HL-60/S4 (cell line): ENCODE measurements around the gene FOXJ3.
"Not testable (repeated sequence)": the region's sequence is repeated elsewhere in the genome, so short reads cannot be mapped to it uniquely, and the experiment has no call there.

Experiments
- in situ Hi-C: fragments of 300-500 bp; cut with MboI; formaldehyde crosslinking; loops from 2 replicates; pipeline ENCODE4 v1.14.3; 2022; ENCODE audit warnings: low sequenced_read_pairs

FOXJ3 gene

GRCh38 chr1:42259739-42260064, 75.3 kb downstream of the FOXJ3 start:
- in situ Hi-C loops, result no loop called here

GRCh38 chr1:42259059-42259738, 75.8 kb downstream of the FOXJ3 start:
- in situ Hi-C loops, result no loop called here

GRCh38 chr1:42258218-42258617, 76.8 kb downstream of the FOXJ3 start:
- in situ Hi-C loops, result no loop called here

- in situ Hi-C loops, result no loop called here
These were observed 84.0 kb downstream of the FOXJ3 start for GRCh38 chr1:42251042-42251441.

- in situ Hi-C loops, result no loop called here
These were observed 84.9 kb downstream of the FOXJ3 start for GRCh38 chr1:42250164-42250563.

GRCh38 chr1:42240966-42241755, 93.9 kb downstream of the FOXJ3 start:
- in situ Hi-C loops, result no loop called here

- in situ Hi-C loops, result no loop called here
These were observed 95.5 kb downstream of the FOXJ3 start for GRCh38 chr1:42239555-42239954.

GRCh38 chr1:42239041-42239440, 96.0 kb downstream of the FOXJ3 start:
- in situ Hi-C loops, result no loop called here

GRCh38 chr1:42231253-42231652, 103.8 kb downstream of the FOXJ3 start:
- in situ Hi-C loops, result no loop called here

- in situ Hi-C loops, result no loop called here
These were observed 106.1 kb downstream of the FOXJ3 start for GRCh38 chr1:42228938-42229337.

- in situ Hi-C loops, result no loop called here
These were observed 112.0 kb downstream of the FOXJ3 start for GRCh38 chr1:42223036-42223435.

GRCh38 chr1:42221952-42222606, 113.0 kb downstream of the FOXJ3 start:
- in situ Hi-C loops, result no loop called here

GRCh38 chr1:42221456-42221855, 113.6 kb downstream of the FOXJ3 start:
- in situ Hi-C loops, result no loop called here

GRCh38 chr1:42219627-42220026, 115.4 kb downstream of the FOXJ3 start:
- in situ Hi-C loops, result no loop called here

GRCh38 chr1:42214447-42214871, 120.6 kb downstream of the FOXJ3 start:
- in situ Hi-C loops, result no loop called here

GRCh38 chr1:42211224-42211623, 123.8 kb downstream of the FOXJ3 start:
- in situ Hi-C loops, result no loop called here

- in situ Hi-C loops, result no loop called here
These were observed 124.5 kb downstream of the FOXJ3 start for GRCh38 chr1:42210421-42211133.

- in situ Hi-C loops, result no loop called here
These were observed 125.3 kb downstream of the FOXJ3 start for GRCh38 chr1:42209526-42210251.

- in situ Hi-C loops, result not testable (repeated sequence)
These were observed 128.1 kb downstream of the FOXJ3 start for GRCh38 chr1:42206930-42207329.

- in situ Hi-C loops, result no loop called here
These were observed 128.9 kb downstream of the FOXJ3 start for GRCh38 chr1:42206164-42206563.

GRCh38 chr1:42201986-42202385, 133.0 kb downstream of the FOXJ3 start:
- in situ Hi-C loops, result no loop called here
